SK-N-MC (cell line): ENCODE results near the gene FIBCD1.

ENCODE experiments used
- EZH2 ChIP-seq: fragments of 200-600 bp; sonication (generic); IDR thresholded peaks from one replicate; pipeline ENCODE4 v1.6.1; 2017; ENCODE audit warnings: antibody characterized with exemption
- FOXP2 ChIP-seq: optimal IDR thresholded peaks from 2 replicates; pipeline ENCODE3; 2011; ENCODE audit warnings: mild to moderate bottlenecking, moderate library complexity; ENCODE audit not compliant: insufficient read depth; ENCODE audit errors: extremely low read length, control extremely low read depth
- POLR2AphosphoS5 ChIP-seq: IDR thresholded peaks from 2 replicates; pipeline ENCODE4 v1.6.1; 2012; ENCODE audit warnings: mild to moderate bottlenecking, low read depth, low read length, borderline replicate concordance

DNA sequence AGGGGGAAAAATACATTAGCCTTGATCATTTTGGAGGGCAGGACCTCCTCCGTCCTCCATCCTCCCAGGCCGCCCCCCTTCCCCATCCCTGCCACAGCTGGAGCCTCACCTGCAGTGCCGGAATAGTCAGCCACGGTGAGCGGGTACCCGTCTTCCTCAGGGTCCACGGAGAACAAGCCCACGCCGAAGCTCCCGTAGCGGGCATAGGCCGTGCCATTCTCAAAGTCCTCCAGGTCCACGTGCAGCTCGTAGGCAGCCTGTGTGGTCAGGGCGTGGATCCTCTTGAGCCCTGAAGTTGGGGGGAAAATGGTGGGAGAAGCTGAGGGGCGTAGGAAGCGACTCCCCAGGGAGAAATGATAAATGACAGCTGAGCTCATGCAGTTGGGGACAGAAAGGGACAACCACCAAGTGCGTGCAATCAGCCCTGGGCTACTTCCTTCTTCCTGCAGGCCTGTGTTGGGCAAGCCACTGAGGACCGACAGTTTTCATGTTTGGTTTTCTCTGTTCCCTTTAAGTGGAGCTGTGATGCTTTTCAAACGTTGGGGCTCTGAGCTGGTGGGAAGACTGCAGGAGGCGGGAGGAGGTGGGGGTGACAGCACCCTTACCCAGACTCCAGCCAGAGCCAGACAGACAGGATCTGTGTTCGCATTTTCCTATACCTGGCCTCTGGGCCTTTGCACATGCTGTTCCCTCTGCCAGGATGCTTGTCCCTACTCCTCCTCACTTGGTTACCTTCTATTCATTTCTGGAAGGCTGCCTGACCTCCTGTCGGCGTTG, 33.7 kb downstream of the FIBCD1 start:
- TF ChIP-seq EZH2 (no peak), POLR2AphosphoS5 (no peak), FOXP2 (no peak)
